GM18511 (cell line): ENCODE data around the gene GLB1L3.
"Not testable (repeated sequence)": the region's sequence is repeated elsewhere in the genome, so short reads cannot be mapped to it uniquely, and the experiment has no call there.

Source experiments
- ATAC-seq: cut with Tn5 transposase; IDR thresholded peaks from one replicate; pipeline ENCODE4 v1.9.1; 2021; ENCODE audit warnings: mild to moderate bottlenecking, moderate library complexity; ENCODE audit not compliant: unreplicated experiment

The GLB1L3 gene

GRCh38 chr11:134250246-134250645, 25.9 kb upstream of the GLB1L3 start:
- ATAC-seq = no peak

DNA sequence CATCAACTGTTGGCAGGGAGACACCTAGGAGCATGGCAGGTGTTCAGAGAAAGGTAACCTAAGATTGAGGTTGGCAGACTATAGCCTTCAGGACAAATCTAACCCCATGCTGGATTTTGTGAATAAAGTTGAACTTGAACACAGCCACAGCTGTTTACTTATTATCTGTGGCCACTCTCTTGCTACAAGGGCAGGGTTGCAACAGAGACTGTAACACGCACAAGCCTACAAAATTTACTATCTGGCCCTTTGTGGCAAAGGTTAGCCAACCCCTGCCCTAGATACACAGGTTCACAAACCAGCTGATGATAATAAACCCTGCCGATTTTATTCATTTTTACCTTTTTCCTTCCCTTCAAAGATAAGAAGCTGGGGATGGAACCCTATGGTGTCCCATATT, 25.5 kb upstream of the GLB1L3 start:
- no peak for ATAC-seq

- ATAC-seq = peak; percentile 42
Measured at GRCh38 chr11:134252346-134253187, 23.6 kb upstream of the GLB1L3 start.

GRCh38 chr11:134253188-134253993, 22.8 kb upstream of the GLB1L3 start, which contains the start of the genes ACAD8 and THYN1:
Gene ACAD8 (plus strand): TSS chr11:134253568. CDS start chr11:134253601, 33 bp downstream.
Gene THYN1 (minus strand): TSS chr11:134253352. CDS start chr11:134252882, 470 bp downstream.
- peak; percentile 99 for ATAC-seq

DNA sequence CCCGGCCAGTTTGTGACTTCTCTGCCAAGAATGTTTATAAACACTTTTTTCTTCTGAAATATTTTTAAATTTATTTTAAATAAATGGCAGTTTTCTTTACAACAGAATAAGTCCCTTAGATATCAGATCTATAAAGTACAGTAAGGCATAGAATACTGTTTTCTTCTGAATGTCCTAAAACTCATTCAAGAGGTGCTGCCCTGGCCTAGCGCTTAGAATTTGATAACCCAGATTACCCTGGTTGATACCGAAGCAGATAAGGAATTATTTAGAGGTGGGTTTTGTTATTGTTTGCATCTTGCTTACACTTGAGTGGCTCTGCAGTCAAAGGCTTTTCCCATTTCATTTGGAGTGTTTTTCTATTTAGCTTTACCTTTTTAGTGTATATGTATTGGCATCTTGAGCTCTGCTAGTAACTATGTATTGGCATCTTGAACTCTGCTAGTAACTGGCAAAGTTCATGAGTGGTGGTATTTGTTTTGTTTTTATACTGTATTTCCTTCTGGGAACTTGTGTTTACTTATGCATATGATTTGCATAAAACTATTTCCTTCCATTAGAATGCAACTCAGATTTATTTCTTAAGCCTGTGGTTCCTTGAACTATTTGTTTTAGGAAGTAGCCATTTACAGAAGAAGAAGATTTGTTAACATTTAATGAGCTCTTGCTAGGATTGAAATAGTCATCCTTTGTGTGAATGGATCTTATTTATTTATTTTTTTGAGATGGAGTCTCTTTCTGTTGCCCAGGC, 21.6 kb upstream of the GLB1L3 start:
- ATAC-seq = no peak

DNA sequence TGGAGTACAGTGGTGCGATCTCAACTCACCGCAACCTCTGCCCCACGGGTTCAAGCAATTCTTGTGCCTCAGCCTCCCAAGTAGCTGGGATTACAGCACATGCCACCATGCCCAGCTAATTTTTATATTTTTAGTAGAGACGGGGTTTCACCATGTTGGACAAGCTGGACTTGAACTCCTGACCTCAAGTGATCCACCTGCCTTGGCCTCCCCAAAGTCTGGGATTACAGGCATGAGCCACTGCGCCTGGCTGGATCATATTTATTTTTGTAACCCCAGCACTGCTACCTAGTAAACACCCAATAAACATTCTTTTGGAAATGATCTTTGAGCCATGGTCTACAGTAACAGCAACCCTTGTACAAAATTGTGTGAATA, 21.0 kb upstream of the GLB1L3 start:
- ATAC-seq = not testable (repeated sequence)

- no peak for ATAC-seq
Measured at GRCh38 chr11:134257101-134257500, 19.1 kb upstream of the GLB1L3 start.

- ATAC-seq = no peak
Measured at GRCh38 chr11:134258577-134258976, 17.6 kb upstream of the GLB1L3 start.

DNA sequence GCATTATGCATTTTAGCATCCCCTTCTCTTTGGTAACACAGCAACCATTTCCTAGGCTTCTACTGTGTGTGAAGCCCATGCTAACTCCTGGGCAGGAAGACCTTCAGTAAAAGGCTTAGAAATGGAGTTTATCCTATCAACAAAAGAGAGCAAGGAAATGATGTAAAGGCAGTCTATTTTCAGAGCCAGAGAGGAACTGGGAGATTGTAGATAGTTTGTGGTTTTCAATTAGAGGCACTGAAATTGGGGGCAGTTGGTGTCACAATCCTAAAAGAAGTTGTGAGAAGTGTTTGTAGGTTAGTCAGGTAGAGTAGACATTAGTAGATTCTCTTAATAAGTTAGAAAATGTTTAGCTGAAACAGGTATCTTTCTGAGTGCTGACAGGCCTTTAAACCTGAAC, 15.7 kb upstream of the GLB1L3 start:
- no peak for ATAC-seq

- ATAC-seq = no peak
Measured at GRCh38 chr11:134260983-134261382, 15.2 kb upstream of the GLB1L3 start.

GRCh38 chr11:134261626-134262488, 14.3 kb upstream of the GLB1L3 start:
- ATAC-seq = peak; percentile 63

DNA sequence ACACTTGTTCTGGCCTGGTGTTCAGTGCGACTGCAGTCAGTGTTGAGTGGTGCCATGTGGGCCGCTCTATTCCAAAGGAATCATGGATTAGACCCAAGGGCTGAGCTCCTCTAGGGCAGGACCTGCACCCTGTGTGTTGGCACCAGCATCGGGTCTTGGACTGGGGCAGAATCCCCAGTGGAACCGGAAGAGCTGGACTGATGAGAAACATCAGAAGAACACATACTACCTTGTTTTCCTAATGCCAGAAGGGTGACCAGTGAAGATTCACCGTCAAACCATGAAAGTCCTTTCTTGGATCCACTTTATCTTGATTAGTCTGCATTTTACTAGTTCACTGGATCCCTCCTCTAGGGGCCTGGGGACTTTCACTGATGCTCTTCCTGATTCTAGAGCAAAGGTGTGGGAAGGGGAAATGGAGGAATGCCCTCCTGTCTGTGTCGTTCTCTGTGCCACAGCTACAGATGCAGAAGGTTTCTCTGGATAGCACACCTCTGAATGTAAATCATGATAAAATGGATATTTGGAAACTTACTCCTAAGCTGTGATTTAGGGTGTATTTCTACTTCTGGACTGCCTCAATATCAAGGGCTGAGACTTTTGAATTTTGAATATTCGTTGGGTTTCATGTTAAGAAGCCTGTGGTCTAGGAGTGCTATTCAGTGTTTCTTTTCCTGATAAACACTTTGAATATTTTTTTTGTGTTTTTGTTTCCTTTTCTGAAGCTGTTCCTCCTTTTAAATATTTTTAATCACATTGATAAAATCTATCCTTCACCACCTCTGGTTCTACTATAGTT, 11.0 kb upstream of the GLB1L3 start:
- ATAC-seq = no peak

GRCh38 chr11:134266440-134266839, 9.7 kb upstream of the GLB1L3 start:
- ATAC-seq = no peak

- ATAC-seq = no peak
Measured at GRCh38 chr11:134266841-134267251, 9.3 kb upstream of the GLB1L3 start.

- no peak for ATAC-seq
Measured at GRCh38 chr11:134267461-134267860, 8.7 kb upstream of the GLB1L3 start.

GRCh38 chr11:134267966-134268365, 8.2 kb upstream of the GLB1L3 start:
- no peak for ATAC-seq

DNA sequence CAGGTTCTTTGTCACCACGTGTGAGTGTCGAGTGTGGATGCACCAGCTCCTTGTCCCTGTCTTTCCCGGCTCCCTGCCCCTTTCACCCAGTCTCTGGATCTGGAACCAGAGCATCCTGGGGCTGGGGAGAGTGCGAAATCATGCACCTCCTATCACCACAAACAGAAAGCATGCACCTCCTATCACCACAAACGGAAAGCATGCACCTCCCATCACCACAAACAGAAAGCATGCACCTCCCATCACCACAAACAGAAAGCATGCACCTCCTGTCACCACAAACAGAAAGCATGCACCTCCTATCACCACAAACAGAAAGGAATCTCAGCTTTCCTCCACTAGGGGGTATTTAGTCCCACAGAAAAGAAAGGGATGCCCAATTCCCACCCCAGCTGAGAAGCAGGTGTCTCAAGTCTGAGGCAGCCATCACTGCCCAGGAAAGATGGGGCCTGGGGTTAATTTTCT, 5.9 kb upstream of the GLB1L3 start:
- no peak for ATAC-seq

DNA sequence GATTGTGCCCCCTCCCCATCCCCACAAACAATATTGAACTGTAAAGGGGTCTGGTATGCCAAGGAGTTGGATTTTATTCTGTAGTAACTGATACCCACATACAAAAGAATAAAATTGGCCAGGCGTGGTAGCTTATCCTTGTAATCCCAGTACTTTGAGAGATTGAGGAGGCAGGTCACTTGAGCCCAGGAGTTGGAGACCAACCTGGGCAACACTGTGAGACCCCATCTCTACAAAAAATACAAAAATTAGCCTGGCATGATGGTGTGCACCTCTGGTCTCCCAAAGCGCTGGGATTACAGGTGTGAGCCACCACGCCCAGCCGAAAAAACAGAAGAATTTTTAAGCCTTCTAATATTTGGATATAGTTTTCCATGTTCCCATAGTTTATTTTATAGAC, 4.2 kb upstream of the GLB1L3 start:
- ATAC-seq = no peak
